Measurements from ENCODE around the gene IDUA.

IDUA gene

DNA sequence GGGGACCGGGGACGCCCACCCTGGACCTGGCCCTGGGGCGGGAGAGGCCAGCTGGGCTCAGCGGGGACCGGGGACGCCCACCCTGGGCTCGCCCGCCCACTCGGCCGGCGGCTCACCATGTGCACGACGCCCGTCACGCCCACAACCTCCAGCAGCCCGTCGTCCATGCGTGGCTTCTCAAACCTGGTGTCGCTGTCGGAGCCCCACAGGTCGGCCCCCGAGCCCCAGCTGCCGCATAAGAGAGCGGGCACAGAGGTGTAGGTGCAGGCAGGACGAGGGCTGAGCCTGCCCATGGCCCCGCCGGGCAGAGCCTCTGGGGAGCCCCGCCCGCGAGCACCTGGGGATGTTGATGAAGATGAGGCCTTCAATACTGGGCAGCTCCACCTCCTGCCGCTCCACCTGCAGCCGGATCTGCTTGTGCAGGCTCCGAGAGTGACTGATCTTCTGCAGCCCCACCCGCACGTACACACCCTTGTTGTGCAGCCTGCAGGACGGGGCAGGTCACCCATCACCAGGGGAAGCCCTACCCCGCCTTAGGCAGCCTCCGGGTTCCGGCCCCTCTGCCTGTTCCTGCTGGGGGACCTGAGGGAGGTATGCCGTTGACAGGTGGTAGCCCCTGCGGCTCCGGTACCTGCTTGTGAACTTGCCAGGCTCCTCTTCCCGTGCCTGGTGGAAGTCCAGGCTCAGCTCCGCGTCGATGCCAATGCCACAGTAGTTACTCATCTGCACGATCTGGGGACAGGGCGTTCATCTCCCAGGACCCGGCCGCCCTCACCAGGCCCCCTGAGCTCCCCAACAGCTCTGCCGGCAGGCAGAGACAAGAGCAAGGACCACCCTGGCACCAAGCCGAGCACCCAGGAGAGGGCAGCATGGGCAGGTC lies 25.3 kb upstream of the IDUA start:
- Mint-ChIP-seq H3K4me3 (no peak overlapping the region), H3K9me3 (no peaks in the 10 kb centered on the region), H3K4me1 (ENCODE audit: low read depth) (no peaks in the 10 kb centered on the region), H3K36me3 (ENCODE audit: low read depth) (no peaks in the 10 kb centered on the region), H3K27ac (no peak overlapping the region), H3K27me3 (no peaks in the 10 kb centered on the region)

- no peak overlapping the region for H3K27ac Mint-ChIP-seq
- H3K36me3 Mint-ChIP-seq (ENCODE audit: low read depth) = no peaks in the 10 kb centered on the region
- no peaks in the 10 kb centered on the region for H3K27me3 Mint-ChIP-seq
- no peak overlapping the region for H3K4me3 Mint-ChIP-seq
- no peaks in the 10 kb centered on the region for H3K9me3 Mint-ChIP-seq
- no peaks in the 10 kb centered on the region for H3K4me1 Mint-ChIP-seq (ENCODE audit: low read depth)
These were observed 24.3 kb upstream of the IDUA start for GRCh38 chr4:962231-963208.

DNA sequence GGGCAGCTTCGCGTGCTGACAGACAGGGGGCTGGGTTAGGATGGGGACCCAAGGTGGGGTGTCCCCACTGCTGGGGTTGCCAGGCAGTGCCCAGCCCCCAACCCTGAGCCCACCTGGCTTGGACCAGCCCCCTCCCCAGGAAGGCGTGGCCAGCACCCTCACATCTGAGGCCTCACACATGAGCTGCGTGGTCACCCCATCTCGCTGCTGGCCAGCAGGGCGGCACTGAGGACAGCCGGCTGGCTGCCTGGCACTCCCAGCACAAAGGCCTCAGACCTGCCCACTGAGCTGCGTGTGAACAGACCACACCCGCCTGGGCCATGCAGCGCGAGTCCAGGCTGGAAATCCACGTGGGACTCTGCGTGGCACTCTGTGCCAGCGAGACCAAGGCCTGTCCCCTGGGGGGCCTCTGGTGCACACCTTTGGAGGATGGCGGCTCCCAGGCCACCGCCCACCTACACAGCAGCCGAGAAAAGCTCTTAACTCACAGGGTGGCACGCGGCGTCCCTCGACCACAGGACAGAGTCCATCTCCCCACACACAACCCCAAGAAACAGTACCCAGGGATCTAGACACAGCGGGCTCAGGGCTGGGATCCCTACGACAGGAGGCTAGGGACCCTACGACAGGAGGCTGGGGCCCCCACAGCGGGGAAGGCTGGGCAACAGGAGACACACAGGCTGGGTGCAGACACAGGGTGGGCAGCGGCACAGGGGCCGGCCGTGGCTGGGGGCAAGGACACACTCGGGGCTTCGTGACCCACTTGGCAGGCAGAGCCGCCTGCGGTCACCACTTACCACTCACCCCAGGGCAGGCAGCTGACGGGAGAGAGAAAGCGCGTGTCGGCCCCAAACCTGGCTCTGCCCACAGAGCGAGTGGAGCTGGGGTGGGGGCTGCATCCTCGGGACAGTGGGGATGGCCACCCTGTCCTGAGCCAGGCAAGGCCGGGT lies 23.3 kb upstream of the IDUA start:
- Mint-ChIP-seq H3K4me3 (no peak overlapping the region), H3K36me3 (ENCODE audit: low read depth) (no peaks in the 10 kb centered on the region), H3K9me3 (no peaks in the 10 kb centered on the region), H3K4me1 (ENCODE audit: low read depth) (no peaks in the 10 kb centered on the region), H3K27me3 (no peaks in the 10 kb centered on the region), H3K27ac (no peak overlapping the region)

- H3K27ac Mint-ChIP-seq = no peak overlapping the region
- no peaks in the 10 kb centered on the region for H3K4me1 Mint-ChIP-seq (ENCODE audit: low read depth)
- H3K9me3 Mint-ChIP-seq = no peaks in the 10 kb centered on the region
- no peaks in the 10 kb centered on the region for H3K36me3 Mint-ChIP-seq (ENCODE audit: low read depth)
- no peaks in the 10 kb centered on the region for H3K27me3 Mint-ChIP-seq
- no peak overlapping the region for H3K4me3 Mint-ChIP-seq
These were observed 22.4 kb upstream of the IDUA start for GRCh38 chr4:964346-965025.

- Mint-ChIP-seq H3K4me3 (no peak overlapping the region), H3K27ac (no peak overlapping the region), H3K9me3 (no peaks in the 10 kb centered on the region), H3K4me1 (ENCODE audit: low read depth) (no peaks in the 10 kb centered on the region), H3K27me3 (no peaks in the 10 kb centered on the region), H3K36me3 (ENCODE audit: low read depth) (no peaks in the 10 kb centered on the region)
These were observed 21.6 kb upstream of the IDUA start for GRCh38 chr4:965048-965765.

DNA sequence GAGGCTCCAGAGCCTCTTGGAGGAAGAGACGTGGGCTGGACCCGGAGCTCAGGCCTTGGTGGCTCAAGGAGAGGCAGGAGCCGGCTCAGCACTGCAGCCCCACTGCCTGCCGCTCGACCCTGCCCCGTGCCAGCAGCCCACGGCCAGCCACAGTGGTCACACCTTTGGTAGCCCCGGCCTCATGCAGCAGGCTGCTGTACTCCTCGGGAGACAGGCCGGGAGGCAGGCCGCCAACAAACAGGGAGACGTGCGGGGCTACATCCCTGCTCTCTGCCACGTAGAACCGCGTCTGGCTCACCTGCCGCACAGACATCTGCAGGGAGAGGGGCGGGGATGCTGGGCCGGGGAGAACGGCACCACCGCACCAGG lies 21.1 kb upstream of the IDUA start:
- H3K4me1 Mint-ChIP-seq (ENCODE audit: low read depth) = peaks cover 5% of the 10 kb centered on the region
- no peaks in the 10 kb centered on the region for H3K27me3 Mint-ChIP-seq
- no peak overlapping the region for H3K4me3 Mint-ChIP-seq
- no peaks in the 10 kb centered on the region for H3K36me3 Mint-ChIP-seq (ENCODE audit: low read depth)
- no peaks in the 10 kb centered on the region for H3K9me3 Mint-ChIP-seq
- H3K27ac Mint-ChIP-seq = no peak overlapping the region

DNA sequence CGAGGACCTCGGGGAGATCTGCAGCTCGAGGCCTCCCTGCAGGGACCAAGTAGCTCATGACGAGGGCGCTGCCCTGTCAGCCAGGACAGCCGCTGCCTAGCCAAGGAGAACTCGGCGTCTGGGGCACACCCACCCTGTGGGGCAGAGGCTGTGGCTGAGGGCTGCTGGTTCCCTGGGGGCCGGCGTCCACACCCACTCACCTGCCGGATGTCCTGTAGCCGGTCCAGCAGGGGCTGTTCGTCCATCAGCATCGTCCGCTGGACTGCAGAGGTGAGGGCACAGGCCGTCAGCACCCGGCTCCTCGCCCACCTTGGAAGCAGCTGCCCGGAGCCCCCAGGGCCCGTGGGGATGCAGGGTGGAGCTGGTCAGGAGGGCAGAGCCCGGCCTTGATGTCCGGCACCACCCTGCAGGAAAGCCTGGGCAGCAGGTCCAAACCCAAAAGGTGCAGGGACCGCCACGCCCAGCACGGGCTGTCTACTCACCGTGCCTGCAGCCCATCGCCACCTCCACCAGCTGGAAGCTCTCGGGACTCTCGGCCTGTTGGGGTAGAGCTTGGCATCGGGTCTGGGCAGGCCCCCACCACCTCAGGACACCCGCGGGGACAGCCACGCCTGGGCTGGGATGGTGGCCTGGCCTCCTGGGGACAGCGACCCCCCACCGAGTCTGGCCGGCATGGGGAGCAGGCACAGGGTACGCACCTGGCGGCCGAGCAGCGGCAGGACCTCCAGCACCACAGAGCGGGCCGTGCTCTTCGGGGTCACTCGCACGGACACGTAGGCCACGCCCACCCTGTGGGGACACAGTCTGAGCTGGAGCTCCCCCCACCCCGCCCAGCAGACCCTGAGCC lies 20.4 kb upstream of the IDUA start:
- Mint-ChIP-seq H3K9me3 (no peaks in the 10 kb centered on the region), H3K4me3 (no peak overlapping the region), H3K27me3 (no peaks in the 10 kb centered on the region), H3K4me1 (ENCODE audit: low read depth) (peaks cover 11% of the 10 kb centered on the region), H3K36me3 (ENCODE audit: low read depth) (no peaks in the 10 kb centered on the region), H3K27ac (no peak overlapping the region)

DNA sequence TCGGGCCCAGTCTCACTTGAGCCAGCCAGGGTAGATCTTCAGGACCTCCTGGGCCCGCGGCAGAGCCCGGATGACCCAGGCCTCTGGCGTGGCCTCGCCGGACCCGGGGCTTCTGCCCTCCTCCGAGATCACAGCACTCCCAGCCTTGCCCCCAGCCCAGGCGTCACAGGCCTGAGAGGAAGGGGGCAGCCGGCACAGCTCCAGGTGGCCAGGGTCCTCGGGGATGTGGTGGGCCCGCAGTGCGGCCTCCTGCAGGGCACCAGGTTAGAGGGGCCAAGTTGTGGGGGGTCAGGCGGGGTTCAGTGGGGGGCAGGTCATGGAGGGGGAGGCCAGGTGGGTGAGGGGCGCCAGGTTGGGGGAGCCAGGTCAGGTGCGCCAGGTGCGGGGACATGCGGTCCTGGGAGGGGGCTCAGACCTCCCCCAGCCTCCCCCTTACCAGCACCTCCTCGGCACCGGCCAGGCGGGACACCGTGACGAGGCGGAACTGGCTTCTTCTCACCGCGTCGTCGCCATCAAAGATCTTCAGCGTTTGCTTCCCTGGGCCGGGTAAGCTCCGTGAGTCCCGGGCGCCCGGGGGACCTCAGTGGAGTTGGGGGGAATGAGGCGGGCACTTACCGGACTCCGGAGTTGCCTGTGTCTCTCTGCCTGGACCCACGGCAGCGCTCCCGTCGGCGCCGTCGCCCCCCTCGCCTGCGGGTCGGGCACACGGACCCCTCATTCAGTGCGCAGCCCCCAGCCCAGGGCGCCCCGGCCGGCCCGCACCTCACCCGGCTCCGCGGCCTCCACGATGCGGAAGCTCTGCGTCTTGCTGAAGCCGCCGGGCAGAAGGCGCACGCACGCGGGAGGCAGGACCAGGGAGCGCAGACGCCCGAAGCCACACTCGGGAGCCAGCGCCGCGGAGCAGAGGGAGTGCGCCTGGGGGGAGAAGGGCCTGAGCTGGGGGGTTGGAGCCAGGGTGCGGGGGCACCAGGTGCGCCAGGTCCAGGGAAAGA lies 19.4 kb upstream of the IDUA start:
- no peak overlapping the region for H3K27ac Mint-ChIP-seq
- peaks cover 11% of the 10 kb centered on the region for H3K4me1 Mint-ChIP-seq (ENCODE audit: low read depth)
- no peaks in the 10 kb centered on the region for H3K36me3 Mint-ChIP-seq (ENCODE audit: low read depth)
- H3K27me3 Mint-ChIP-seq = no peaks in the 10 kb centered on the region
- H3K4me3 Mint-ChIP-seq = no peak overlapping the region
- H3K9me3 Mint-ChIP-seq = no peaks in the 10 kb centered on the region

DNA sequence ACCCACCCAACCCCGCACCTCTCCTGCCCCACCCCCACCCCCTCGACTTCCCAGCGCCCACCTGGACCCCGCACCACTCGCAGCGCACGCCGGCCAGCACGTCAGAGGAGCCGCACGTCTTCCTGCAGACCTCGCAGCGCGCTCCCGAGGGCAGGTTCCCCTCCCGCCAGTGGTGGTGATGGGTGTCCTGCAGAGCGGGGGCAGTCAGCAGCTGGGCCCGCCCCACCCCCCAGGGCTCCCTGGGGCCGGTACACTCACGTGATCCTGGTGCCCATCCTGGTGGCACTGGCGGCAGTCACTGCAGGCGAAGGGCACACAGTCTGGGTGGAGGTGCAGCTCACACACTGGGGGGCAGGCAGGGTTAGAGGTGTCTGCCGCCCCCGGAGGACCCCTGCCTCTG lies 18.6 kb upstream of the IDUA start:
- H3K9me3 Mint-ChIP-seq = no peaks in the 10 kb centered on the region

DNA sequence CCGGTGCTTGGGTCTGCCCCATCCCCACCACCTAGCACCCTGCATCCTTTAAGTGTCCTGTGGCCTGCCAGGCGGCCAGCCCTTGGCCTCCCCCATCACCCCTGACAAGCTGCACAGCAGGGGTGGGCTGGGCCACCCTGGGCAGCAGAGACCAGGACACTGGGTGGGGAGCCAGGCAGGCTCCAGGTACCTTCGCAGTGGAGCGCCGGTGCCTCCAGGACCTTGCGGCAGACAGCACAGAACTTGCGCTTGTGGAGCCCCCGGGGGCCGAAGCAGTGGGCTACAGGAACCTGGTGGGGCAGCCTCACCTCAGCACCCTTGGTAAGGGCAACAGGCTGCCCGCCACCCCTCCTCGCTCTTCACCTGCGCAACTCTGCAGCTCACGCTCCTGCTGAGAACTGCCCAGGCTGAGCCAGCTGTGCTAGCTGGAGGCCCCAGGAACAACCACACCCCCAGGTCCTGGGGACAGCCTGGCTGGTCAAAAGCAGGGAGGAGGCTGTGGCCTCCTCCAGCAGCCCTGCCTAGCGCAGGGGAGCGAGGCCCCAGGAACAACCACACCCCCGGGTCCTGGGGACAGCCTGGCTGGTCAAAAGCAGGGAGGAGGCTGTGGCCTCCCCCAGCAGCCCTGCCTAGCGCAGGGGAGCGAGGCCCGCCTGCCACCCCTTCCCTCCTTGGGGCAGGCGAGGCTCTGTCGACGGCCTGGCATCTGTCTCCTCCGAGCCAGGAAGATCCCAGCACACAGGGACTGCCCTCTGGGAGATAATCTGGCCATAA lies 18.0 kb upstream of the IDUA start:
- no peaks in the 10 kb centered on the region for H3K36me3 Mint-ChIP-seq (ENCODE audit: low read depth)
- H3K27ac Mint-ChIP-seq = no peak overlapping the region
- H3K9me3 Mint-ChIP-seq = no peaks in the 10 kb centered on the region
- H3K4me3 Mint-ChIP-seq = no peak overlapping the region
- no peaks in the 10 kb centered on the region for H3K27me3 Mint-ChIP-seq
- H3K4me1 Mint-ChIP-seq (ENCODE audit: low read depth) = peaks cover 11% of the 10 kb centered on the region

More for the DNA sequence above, 18.6 kb upstream of the IDUA start:
- peaks cover 11% of the 10 kb centered on the region for H3K4me1 Mint-ChIP-seq (ENCODE audit: low read depth)
- no peaks in the 10 kb centered on the region for H3K36me3 Mint-ChIP-seq (ENCODE audit: low read depth)
- H3K4me3 Mint-ChIP-seq = no peak overlapping the region
- H3K27ac Mint-ChIP-seq = no peak overlapping the region
- H3K27me3 Mint-ChIP-seq = no peaks in the 10 kb centered on the region

DNA sequence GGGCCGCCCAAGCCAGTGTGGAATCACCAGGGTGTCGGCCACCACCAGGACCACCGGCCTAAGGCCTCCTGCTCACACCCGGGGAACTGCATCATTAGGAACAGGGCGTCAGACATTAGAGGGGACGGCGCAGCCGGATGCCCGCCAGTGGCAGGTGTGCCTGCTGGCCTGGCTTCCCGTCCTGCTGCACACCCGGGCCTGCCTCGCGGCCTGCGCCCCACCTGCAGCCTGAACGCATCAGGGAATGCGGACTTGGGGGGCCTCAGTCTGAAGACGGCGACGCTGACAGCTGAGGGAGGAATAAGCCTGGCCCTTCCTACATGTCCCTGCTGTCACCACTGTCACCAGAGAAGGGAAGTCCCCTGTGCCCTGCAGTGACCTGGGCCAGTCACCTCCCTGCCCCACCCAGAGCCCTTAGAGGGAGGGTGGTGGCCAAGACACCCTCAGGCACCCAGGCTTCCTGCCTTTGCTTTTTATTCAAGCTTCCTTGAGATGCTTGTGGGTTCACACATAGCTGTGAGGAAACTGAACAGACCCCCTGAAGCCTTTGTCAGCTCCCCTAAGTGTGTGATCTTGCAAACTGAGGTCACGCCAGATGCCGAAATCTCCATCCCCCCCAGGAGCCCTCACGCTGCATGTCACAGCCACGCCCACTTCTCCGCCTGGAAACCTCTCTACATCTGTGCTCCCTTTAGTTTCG lies 16.6 kb upstream of the IDUA start:
- no peaks in the 10 kb centered on the region for H3K36me3 Mint-ChIP-seq (ENCODE audit: low read depth)
- no peaks in the 10 kb centered on the region for H3K9me3 Mint-ChIP-seq
- peak overlapping the region; percentile 28 for H3K4me3 Mint-ChIP-seq
- H3K27me3 Mint-ChIP-seq = no peaks in the 10 kb centered on the region
- H3K4me1 Mint-ChIP-seq (ENCODE audit: low read depth) = peaks cover 11% of the 10 kb centered on the region
- no peak overlapping the region for H3K27ac Mint-ChIP-seq

All from stimulated activated naive CD8-positive, alpha-beta T cell treated with anti-CD3 and anti-CD28 coated beads, Interleukin-15, Interleukin-2, amounts not matched to agents 100 ng/mL and 50 ng/mL, for 24 hours (primary cell).